ENCODE measurements around the gene GALNT5. TPM values are rescaled to one million over a fixed set of nuclear protein-coding genes. Genes with fewer than 3 reads are reported as not detected.

Gene GALNT5
- polyA plus RNA-seq, 1 donor (not counting 4 experiments of a cell fraction or from before 2014, with no cell fraction given), result 8.3 TPM

GRCh38 chr2:157301307-157301706, 43.8 kb downstream of the GALNT5 start:
- TF ChIP-seq EZH2 (IDR thresholded peaks at IDR 0.05; ENCODE audit: low read length) (no peak), CTCF (optimal IDR thresholded peaks at IDR 0.05 in 1 of 3, IDR thresholded peaks at IDR 0.05 in 1 of 3, conservative IDR thresholded peaks at IDR 0.05 in 1 of 3; ENCODE audit: extremely low read depth in 1 of 3, insufficient read depth in 2 of 3, low read length in 3 of 3) (no peak)
- Histone ChIP-seq H3K9me1 (ENCODE audit: control insufficient read depth, extremely low read depth, insufficient read depth, low read length) (no peaks in the 10 kb centered on the region), H3K36me3 (ENCODE audit: control insufficient read depth in 2 of 2, extremely low read depth in 1 of 2, insufficient read depth in 2 of 2, low read length in 2 of 2) (no peaks in the 10 kb centered on the region), H2AFZ (ENCODE audit: control insufficient read depth, low read length) (no peak overlapping the region), H3K27me3 (ENCODE audit: control insufficient read depth, extremely low read depth, insufficient read depth, low read length) (no peaks in the 10 kb centered on the region), H3K27ac (ENCODE audit: control insufficient read depth, insufficient read depth, low read length) (no peak overlapping the region), H4K20me1 (ENCODE audit: control insufficient read depth, extremely low read depth, insufficient read depth, low read length) (no peaks in the 10 kb centered on the region), H3K9me3 (ENCODE audit: control insufficient read depth, low read depth, low read length) (no peaks in the 10 kb centered on the region), H3K4me1 (ENCODE audit: control insufficient read depth, extremely low read depth, insufficient read depth, low read length) (no peaks in the 10 kb centered on the region), H3K4me3 (ENCODE audit: control insufficient read depth in 2 of 3, extremely low read depth in 1 of 3, insufficient read depth in 2 of 3, low read depth in 1 of 3, low read length in 3 of 3) (no peak overlapping the region), H3K4me2 (ENCODE audit: control insufficient read depth, extremely low read depth, insufficient read depth, low read depth, low read length) (no peak overlapping the region), H3K79me2 (ENCODE audit: control insufficient read depth, insufficient read depth, low read length) (no peaks in the 10 kb centered on the region), H3K9ac (ENCODE audit: control insufficient read depth, extremely low read depth, insufficient read depth, low read length) (no peak overlapping the region)
- dilution Hi-C loops (cut with MboI; ENCODE audit: extremely low pct_ligation_motif_present, low sequenced_read_pairs), result no loop called here
- no peak for FAIRE-seq
- no peak for DNase-seq (ENCODE audit: low read depth, low spot score)

- peak; percentile 50 to 58 (median 52) for TF ChIP-seq CTCF (optimal IDR thresholded peaks at IDR 0.05 in 1 of 3, IDR thresholded peaks at IDR 0.05 in 1 of 3, conservative IDR thresholded peaks at IDR 0.05 in 1 of 3; ENCODE audit: extremely low read depth in 1 of 3, insufficient read depth in 2 of 3, low read length in 3 of 3)
- TF ChIP-seq EZH2 (IDR thresholded peaks at IDR 0.05; ENCODE audit: low read length), result no peak
- no peaks in the 10 kb centered on the region for H3K27me3 ChIP-seq (ENCODE audit: control insufficient read depth, extremely low read depth, insufficient read depth, low read length)
- no peaks in the 10 kb centered on the region for H3K9me3 ChIP-seq (ENCODE audit: control insufficient read depth, low read depth, low read length)
- no peaks in the 10 kb centered on the region for H3K4me1 ChIP-seq (ENCODE audit: control insufficient read depth, extremely low read depth, insufficient read depth, low read length)
- peak; percentile 5 for DNase-seq (ENCODE audit: low read depth, low spot score)
- H3K4me2 ChIP-seq (ENCODE audit: control insufficient read depth, extremely low read depth, insufficient read depth, low read depth, low read length), result no peak overlapping the region
- no peaks in the 10 kb centered on the region for H3K79me2 ChIP-seq (ENCODE audit: control insufficient read depth, insufficient read depth, low read length)
- H3K27ac ChIP-seq (ENCODE audit: control insufficient read depth, insufficient read depth, low read length), result no peak overlapping the region
- no peak for FAIRE-seq
- no peaks in the 10 kb centered on the region for H3K9me1 ChIP-seq (ENCODE audit: control insufficient read depth, extremely low read depth, insufficient read depth, low read length)
- H3K36me3 ChIP-seq (ENCODE audit: control insufficient read depth in 2 of 2, extremely low read depth in 1 of 2, insufficient read depth in 2 of 2, low read length in 2 of 2), result no peaks in the 10 kb centered on the region
- dilution Hi-C loops (cut with MboI; ENCODE audit: extremely low pct_ligation_motif_present, low sequenced_read_pairs), result no loop called here
- no peak overlapping the region for H3K9ac ChIP-seq (ENCODE audit: control insufficient read depth, extremely low read depth, insufficient read depth, low read length)
- no peaks in the 10 kb centered on the region for H4K20me1 ChIP-seq (ENCODE audit: control insufficient read depth, extremely low read depth, insufficient read depth, low read length)
- H3K4me3 ChIP-seq (ENCODE audit: control insufficient read depth in 2 of 3, extremely low read depth in 1 of 3, insufficient read depth in 2 of 3, low read depth in 1 of 3, low read length in 3 of 3), result no peak overlapping the region
- no peak overlapping the region for H2AFZ ChIP-seq (ENCODE audit: control insufficient read depth, low read length)
Measured at GRCh38 chr2:157302492-157303099, 45.1 kb downstream of the GALNT5 start.
